ENCODE measurements around the gene EHMT1. TPM values are rescaled to one million over a fixed set of nuclear protein-coding genes. Genes with fewer than 3 reads are reported as not detected.

EHMT1 gene
- total and polyA plus RNA-seq, 2 of the 13 experiments (the other 11 are each of a cell fraction or from before 2014, with no cell fraction given): 23.0 to 27.1 TPM

DNA sequence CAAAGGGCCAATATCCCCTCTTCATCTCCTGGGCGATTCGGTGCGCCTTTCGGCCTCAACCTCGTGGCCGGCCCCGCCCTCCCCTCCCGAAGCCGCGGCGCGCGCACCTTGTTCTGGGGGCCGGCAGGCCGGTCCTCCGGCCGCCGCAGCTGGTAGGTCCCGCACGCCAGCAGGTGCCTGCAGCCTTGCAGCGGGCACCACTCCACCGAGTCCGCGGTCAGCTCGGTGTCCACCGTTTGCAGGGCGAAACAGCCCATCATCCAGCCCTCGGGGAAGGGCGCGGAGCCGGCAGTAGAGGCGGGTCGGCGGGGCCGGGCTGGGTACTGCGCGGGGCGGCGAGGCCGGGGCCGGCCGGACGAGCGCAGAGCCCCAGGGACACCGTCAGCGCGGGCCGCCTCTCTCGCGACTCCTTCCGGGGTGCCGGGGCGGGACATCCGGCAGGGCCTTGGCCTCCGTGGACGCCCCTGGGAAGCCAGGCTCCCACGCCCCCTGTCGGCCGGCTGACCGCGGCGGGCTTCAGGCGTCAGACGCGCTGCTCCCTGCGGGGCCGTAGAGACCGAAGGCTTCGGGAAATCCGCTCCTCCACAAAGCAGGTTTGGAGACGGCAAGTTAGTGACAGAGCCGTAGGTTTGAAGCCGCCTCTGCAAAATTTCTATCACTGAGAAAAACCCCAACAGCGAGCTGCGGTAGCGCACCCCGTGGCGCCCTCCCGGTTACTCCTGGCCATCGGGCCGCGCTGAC is 40.1 kb upstream of the EHMT1 start, which contains the start of gene DPH7 (continued):
- TF ChIP-seq, protein P1, sequence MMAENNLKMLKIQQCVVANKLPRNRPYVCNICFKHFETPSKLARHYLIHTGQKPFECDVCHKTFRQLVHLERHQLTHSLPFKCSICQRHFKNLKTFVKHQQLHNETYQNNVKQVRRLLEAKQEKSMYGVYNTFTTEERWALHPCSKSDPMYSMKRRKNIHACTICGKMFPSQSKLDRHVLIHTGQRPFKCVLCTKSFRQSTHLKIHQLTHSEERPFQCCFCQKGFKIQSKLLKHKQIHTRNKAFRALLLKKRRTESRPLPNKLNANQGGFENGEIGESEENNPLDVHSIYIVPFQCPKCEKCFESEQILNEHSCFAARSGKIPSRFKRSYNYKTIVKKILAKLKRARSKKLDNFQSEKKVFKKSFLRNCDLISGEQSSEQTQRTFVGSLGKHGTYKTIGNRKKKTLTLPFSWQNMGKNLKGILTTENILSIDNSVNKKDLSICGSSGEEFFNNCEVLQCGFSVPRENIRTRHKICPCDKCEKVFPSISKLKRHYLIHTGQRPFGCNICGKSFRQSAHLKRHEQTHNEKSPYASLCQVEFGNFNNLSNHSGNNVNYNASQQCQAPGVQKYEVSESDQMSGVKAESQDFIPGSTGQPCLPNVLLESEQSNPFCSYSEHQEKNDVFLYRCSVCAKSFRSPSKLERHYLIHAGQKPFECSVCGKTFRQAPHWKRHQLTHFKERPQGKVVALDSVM (CRISPR knock-in tag; IDR thresholded peaks at IDR 0.05): peak; percentile 73
- TF ChIP-seq ZNF674 (CRISPR knock-in tag; IDR thresholded peaks at IDR 0.05; ENCODE audit: low read depth) (peak; percentile 61; the same call in 1 of the 2 replicates), ZNF766 (CRISPR knock-in tag; IDR thresholded peaks at IDR 0.05; ENCODE audit: borderline replicate concordance) (peak; percentile 75; the same call in 1 of the 2 replicates), SIN3B (IDR thresholded peaks at IDR 0.05; ENCODE audit: low read length) (no peak), FOXP1 (IDR thresholded peaks at IDR 0.05) (no peak), FOXP1 (CRISPR knock-in tag; IDR thresholded peaks at IDR 0.05) (no peak), REL (CRISPR knock-in tag; conservative IDR thresholded peaks at IDR 0.05) (peak; percentile 89; the same call in 1 of the 2 replicates), CBFB (CRISPR knock-in tag; IDR thresholded peaks at IDR 0.05) (peak; percentile 87), AGO2 (optimal IDR thresholded peaks at IDR 0.05; ENCODE audit: low read depth, low read length) (peak; percentile 22), NR2F6 (IDR thresholded peaks at IDR 0.05) (no peak), NR2F6 (CRISPR knock-in tag; IDR thresholded peaks at IDR 0.05) (peak; percentile 51; the same call in 1 of the 2 replicates), ZNF432 (CRISPR knock-in tag; IDR thresholded peaks at IDR 0.05; ENCODE audit: borderline replicate concordance) (no peak), BHLHE40 (IDR thresholded peaks at IDR 0.05; ENCODE audit: low read length) (0 out of 2 replicates have a peak, but pooled peaks have one; percentile 23), NR2C2 (CRISPR knock-in tag; IDR thresholded peaks at IDR 0.05; ENCODE audit: borderline replicate concordance) (peak; percentile 100)
- TF ChIP-seq, protein P2, sequence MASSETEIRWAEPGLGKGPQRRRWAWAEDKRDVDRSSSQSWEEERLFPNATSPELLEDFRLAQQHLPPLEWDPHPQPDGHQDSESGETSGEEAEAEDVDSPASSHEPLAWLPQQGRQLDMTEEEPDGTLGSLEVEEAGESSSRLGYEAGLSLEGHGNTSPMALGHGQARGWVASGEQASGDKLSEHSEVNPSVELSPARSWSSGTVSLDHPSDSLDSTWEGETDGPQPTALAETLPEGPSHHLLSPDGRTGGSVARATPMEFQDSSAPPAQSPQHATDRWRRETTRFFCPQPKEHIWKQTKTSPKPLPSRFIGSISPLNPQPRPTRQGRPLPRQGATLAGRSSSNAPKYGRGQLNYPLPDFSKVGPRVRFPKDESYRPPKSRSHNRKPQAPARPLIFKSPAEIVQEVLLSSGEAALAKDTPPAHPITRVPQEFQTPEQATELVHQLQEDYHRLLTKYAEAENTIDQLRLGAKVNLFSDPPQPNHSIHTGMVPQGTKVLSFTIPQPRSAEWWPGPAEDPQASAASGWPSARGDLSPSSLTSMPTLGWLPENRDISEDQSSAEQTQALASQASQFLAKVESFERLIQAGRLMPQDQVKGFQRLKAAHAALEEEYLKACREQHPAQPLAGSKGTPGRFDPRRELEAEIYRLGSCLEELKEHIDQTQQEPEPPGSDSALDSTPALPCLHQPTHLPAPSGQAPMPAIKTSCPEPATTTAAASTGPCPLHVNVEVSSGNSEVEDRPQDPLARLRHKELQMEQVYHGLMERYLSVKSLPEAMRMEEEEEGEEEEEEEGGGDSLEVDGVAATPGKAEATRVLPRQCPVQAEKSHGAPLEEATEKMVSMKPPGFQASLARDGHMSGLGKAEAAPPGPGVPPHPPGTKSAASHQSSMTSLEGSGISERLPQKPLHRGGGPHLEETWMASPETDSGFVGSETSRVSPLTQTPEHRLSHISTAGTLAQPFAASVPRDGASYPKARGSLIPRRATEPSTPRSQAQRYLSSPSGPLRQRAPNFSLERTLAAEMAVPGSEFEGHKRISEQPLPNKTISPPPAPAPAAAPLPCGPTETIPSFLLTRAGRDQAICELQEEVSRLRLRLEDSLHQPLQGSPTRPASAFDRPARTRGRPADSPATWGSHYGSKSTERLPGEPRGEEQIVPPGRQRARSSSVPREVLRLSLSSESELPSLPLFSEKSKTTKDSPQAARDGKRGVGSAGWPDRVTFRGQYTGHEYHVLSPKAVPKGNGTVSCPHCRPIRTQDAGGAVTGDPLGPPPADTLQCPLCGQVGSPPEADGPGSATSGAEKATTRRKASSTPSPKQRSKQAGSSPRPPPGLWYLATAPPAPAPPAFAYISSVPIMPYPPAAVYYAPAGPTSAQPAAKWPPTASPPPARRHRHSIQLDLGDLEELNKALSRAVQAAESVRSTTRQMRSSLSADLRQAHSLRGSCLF (CRISPR knock-in tag; IDR thresholded peaks at IDR 0.05; ENCODE audit: borderline replicate concordance): 0 out of 2 replicates have a peak, but pooled peaks have one; percentile 23
- TF ChIP-seq, protein P3, sequence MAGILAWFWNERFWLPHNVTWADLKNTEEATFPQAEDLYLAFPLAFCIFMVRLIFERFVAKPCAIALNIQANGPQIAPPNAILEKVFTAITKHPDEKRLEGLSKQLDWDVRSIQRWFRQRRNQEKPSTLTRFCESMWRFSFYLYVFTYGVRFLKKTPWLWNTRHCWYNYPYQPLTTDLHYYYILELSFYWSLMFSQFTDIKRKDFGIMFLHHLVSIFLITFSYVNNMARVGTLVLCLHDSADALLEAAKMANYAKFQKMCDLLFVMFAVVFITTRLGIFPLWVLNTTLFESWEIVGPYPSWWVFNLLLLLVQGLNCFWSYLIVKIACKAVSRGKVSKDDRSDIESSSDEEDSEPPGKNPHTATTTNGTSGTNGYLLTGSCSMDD (CRISPR knock-in tag; IDR thresholded peaks at IDR 0.05): no peak
- TF ChIP-seq, protein P4, sequence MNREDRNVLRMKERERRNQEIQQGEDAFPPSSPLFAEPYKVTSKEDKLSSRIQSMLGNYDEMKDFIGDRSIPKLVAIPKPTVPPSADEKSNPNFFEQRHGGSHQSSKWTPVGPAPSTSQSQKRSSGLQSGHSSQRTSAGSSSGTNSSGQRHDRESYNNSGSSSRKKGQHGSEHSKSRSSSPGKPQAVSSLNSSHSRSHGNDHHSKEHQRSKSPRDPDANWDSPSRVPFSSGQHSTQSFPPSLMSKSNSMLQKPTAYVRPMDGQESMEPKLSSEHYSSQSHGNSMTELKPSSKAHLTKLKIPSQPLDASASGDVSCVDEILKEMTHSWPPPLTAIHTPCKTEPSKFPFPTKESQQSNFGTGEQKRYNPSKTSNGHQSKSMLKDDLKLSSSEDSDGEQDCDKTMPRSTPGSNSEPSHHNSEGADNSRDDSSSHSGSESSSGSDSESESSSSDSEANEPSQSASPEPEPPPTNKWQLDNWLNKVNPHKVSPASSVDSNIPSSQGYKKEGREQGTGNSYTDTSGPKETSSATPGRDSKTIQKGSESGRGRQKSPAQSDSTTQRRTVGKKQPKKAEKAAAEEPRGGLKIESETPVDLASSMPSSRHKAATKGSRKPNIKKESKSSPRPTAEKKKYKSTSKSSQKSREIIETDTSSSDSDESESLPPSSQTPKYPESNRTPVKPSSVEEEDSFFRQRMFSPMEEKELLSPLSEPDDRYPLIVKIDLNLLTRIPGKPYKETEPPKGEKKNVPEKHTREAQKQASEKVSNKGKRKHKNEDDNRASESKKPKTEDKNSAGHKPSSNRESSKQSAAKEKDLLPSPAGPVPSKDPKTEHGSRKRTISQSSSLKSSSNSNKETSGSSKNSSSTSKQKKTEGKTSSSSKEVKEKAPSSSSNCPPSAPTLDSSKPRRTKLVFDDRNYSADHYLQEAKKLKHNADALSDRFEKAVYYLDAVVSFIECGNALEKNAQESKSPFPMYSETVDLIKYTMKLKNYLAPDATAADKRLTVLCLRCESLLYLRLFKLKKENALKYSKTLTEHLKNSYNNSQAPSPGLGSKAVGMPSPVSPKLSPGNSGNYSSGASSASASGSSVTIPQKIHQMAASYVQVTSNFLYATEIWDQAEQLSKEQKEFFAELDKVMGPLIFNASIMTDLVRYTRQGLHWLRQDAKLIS (CRISPR knock-in tag; IDR thresholded peaks at IDR 0.05): no peak
- TF ChIP-seq, protein P5, sequence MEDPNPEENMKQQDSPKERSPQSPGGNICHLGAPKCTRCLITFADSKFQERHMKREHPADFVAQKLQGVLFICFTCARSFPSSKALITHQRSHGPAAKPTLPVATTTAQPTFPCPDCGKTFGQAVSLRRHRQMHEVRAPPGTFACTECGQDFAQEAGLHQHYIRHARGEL (CRISPR knock-in tag; IDR thresholded peaks at IDR 0.05): no peak

Measured in HepG2 (cell line).